Raji (cell line): ENCODE results near the gene AGPAT4.

ENCODE experiments used
- POLR2A ChIP-seq: IDR thresholded peaks from 2 replicates; pipeline ENCODE4 v1.6.1; 2011; ENCODE audit warnings: low read depth, low read length, control low read depth; ENCODE audit not compliant: insufficient read depth

AGPAT4 gene

GRCh38 chr6:161110028-161110779 lies 163.7 kb downstream of the AGPAT4 start:
- TF ChIP-seq POLR2A: no peak

GRCh38 chr6:161109366-161109765 lies 164.5 kb downstream of the AGPAT4 start:
- TF ChIP-seq POLR2A: no peak

- TF ChIP-seq POLR2A: no peak
These were observed 164.9 kb downstream of the AGPAT4 start for GRCh38 chr6:161108916-161109315.

GRCh38 chr6:161107779-161108730 lies 165.8 kb downstream of the AGPAT4 start:
- TF ChIP-seq POLR2A: no peak

GRCh38 chr6:161105408-161105807 lies 168.5 kb downstream of the AGPAT4 start:
- TF ChIP-seq POLR2A: no peak

- TF ChIP-seq POLR2A: no peak
These were observed 168.9 kb downstream of the AGPAT4 start for GRCh38 chr6:161104966-161105365.

GRCh38 chr6:161103475-161103874 lies 170.4 kb downstream of the AGPAT4 start:
- TF ChIP-seq POLR2A: no peak

GRCh38 chr6:161101517-161101916 lies 172.3 kb downstream of the AGPAT4 start:
- TF ChIP-seq POLR2A: no peak

GRCh38 chr6:161100072-161100471 lies 173.8 kb downstream of the AGPAT4 start:
- TF ChIP-seq POLR2A: no peak

- no peak for TF ChIP-seq POLR2A
These were observed 177.9 kb downstream of the AGPAT4 start for GRCh38 chr6:161095916-161096315.

GRCh38 chr6:161094955-161095354 lies 178.9 kb downstream of the AGPAT4 start:
- TF ChIP-seq POLR2A: no peak

GRCh38 chr6:161091972-161092701 lies 181.7 kb downstream of the AGPAT4 start:
- TF ChIP-seq POLR2A: no peak

GRCh38 chr6:161091151-161091550 lies 182.7 kb downstream of the AGPAT4 start:
- no peak for TF ChIP-seq POLR2A

- TF ChIP-seq POLR2A: no peak
These were observed 185.1 kb downstream of the AGPAT4 start for GRCh38 chr6:161088676-161089328.

GRCh38 chr6:161085246-161085645 lies 188.6 kb downstream of the AGPAT4 start:
- TF ChIP-seq POLR2A: no peak
